Fibroblast of lung (primary cell): ENCODE data around the gene KIF26A. TPM values are rescaled to one million over a fixed set of nuclear protein-coding genes. Genes with fewer than 3 reads are reported as not detected.
"Not testable (repeated sequence)": the region's sequence is repeated elsewhere in the genome, so short reads cannot be mapped to it uniquely, and the experiment has no call there.

Experiments used
- DNase-seq, 2 donors: peaks; one replicate each; pipeline versions ENCODE4 v3.0.0 to v3.0.0-alpha.2; 2010; ENCODE audit warnings: low read depth in 2 of 2
- H2AFZ ChIP-seq: 2 replicates; pipeline ENCODE4 v1.5.1; 2012; ENCODE audit warnings: low read length, control low read depth, inconsistent platforms
- H3K27ac ChIP-seq: 2 replicates; pipeline ENCODE4 v1.5.1; 2011; ENCODE audit warnings: low read length, control low read depth; ENCODE audit not compliant: insufficient read depth
- H3K27me3 ChIP-seq: 2 replicates; pipeline ENCODE4 v1.5.1; 2011; ENCODE audit warnings: mild to moderate bottlenecking, low read length; ENCODE audit not compliant: control insufficient read depth, insufficient read depth
- H3K36me3 ChIP-seq: 2 replicates; pipeline ENCODE4 v1.5.1; 2011; ENCODE audit warnings: low read length; ENCODE audit not compliant: control insufficient read depth, insufficient read depth
- H3K4me1 ChIP-seq: 2 replicates; pipeline ENCODE4 v1.5.1; 2011; ENCODE audit warnings: low read length; ENCODE audit not compliant: control insufficient read depth, insufficient read depth; ENCODE audit errors: extremely low read depth
- H3K4me2 ChIP-seq: 2 replicates; pipeline ENCODE4 v1.5.1; 2011; ENCODE audit warnings: low read length, control low read depth; ENCODE audit not compliant: insufficient read depth; ENCODE audit errors: extremely low read depth
- H3K4me3 ChIP-seq, 4 experiments: fragments of 200-600 bp in 1 of 4; sonication (generic) in 1 of 4; replicated peaks in 1 of 4; 2 replicates each; pipeline ENCODE4 v1.5.1; 2011 to 2016; ENCODE audit warnings: low read length in 4 of 4, low read depth in 3 of 4, mild to moderate bottlenecking in 3 of 4, control low read depth in 2 of 4, inconsistent platforms in 1 of 4, mixed read lengths in 1 of 4; ENCODE audit not compliant: insufficient read depth in 1 of 4; ENCODE audit errors: control extremely low read depth in 1 of 4
- H3K79me2 ChIP-seq: 2 replicates; pipeline ENCODE4 v1.5.1; 2012; ENCODE audit warnings: mild to moderate bottlenecking, low read length, inconsistent platforms; ENCODE audit not compliant: control insufficient read depth, insufficient read depth
- H3K9ac ChIP-seq: 2 replicates; pipeline ENCODE4 v1.5.1; 2011; ENCODE audit warnings: mild to moderate bottlenecking, low read length, control low read depth; ENCODE audit not compliant: insufficient read depth
- H3K9me3 ChIP-seq: 2 replicates; pipeline ENCODE4 v1.5.1; 2012; ENCODE audit warnings: low read depth, low read length; ENCODE audit not compliant: control insufficient read depth, insufficient read depth
- H4K20me1 ChIP-seq: 2 replicates; pipeline ENCODE4 v1.5.1; 2011; ENCODE audit warnings: low read length; ENCODE audit not compliant: control insufficient read depth, insufficient read depth; ENCODE audit errors: extremely low read depth
- EZH2 ChIP-seq: IDR thresholded peaks from 2 replicates; pipeline ENCODE4 v1.5.1; 2012; ENCODE audit warnings: low read length, control low read depth, mild to moderate bottlenecking; ENCODE audit errors: missing control alignments
- polyA plus RNA-seq, 2 donors: library from polyadenylated mRNA; depleted of rRNA in 1 of 2; stranded (reverse) in 1 of 2; unstranded in 1 of 2; fragments of >200 nt; gene quantifications; 2 replicates each; pipeline ENCODE4 v1.2.1, GENCODE V29; 2011 to 2012; ENCODE audit warnings: missing spikeins in 1 of 2
- total RNA-seq: library from RNA; depleted of rRNA; stranded (reverse); fragments of >200 nt; gene quantifications from 2 replicates; pipeline ENCODE4 v1.2.1, GENCODE V29; 2014
- TF ChIP-seq, protein P1 (sequence below), 2 donors: IDR thresholded peaks in 1 of 2; conservative IDR thresholded peaks in 1 of 2; 1 replicate in 1 of 2; 2 replicates in 1 of 2; pipeline ENCODE4 v1.5.1; 2011 to 2012; ENCODE audit warnings: low read length in 2 of 2, control low read depth in 1 of 2, inconsistent platforms in 1 of 2, low read depth in 1 of 2, mild to moderate bottlenecking in 1 of 2

The KIF26A gene
- total and polyA plus RNA-seq, 2 donors (not counting 1 experiment from before 2014, with no cell fraction given), result 0.01 to 2.0 TPM

DNA sequence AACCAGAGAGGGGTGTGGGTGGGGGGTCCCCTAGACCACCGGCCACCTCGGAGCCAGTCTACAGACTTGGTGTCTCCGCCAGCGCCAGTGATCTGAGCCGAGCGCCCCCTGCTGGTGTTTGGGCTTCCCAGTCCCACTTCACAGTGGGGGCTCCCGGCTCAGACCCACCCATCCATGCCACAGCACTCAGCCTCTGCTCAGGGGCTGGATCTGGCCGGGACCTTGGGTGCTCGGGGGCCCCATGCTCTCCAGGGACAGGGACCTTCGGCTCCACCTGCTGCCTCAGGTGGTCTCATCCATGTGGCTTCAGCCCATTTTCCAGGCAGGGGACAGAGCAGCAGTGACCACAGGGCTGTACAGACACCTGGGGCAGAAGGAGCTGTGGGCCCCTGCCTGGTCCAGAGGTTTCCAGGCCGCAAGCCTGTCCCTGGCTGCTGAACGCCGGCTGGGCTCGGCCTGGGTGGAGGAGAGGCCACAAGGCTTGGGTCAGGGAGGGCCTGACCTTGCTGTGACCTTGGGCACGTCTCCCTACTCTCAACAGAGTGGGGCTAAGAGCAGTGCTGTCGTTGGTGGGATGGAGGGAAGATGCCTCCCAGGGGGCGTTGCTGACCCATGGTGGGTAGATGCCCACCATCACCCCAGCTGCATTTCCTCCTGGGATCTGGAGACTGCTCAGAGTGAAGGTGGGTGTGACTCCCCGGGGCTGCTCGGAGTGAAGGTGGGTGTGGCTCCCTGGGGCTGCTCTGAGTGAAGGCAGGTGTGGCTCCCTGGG, 86.3 kb downstream of the KIF26A start:
- H4K20me1 ChIP-seq, result no peaks in the 10 kb centered on the region
- no peaks in the 10 kb centered on the region for H3K27me3 ChIP-seq
- TF ChIP-seq, protein P1, sequence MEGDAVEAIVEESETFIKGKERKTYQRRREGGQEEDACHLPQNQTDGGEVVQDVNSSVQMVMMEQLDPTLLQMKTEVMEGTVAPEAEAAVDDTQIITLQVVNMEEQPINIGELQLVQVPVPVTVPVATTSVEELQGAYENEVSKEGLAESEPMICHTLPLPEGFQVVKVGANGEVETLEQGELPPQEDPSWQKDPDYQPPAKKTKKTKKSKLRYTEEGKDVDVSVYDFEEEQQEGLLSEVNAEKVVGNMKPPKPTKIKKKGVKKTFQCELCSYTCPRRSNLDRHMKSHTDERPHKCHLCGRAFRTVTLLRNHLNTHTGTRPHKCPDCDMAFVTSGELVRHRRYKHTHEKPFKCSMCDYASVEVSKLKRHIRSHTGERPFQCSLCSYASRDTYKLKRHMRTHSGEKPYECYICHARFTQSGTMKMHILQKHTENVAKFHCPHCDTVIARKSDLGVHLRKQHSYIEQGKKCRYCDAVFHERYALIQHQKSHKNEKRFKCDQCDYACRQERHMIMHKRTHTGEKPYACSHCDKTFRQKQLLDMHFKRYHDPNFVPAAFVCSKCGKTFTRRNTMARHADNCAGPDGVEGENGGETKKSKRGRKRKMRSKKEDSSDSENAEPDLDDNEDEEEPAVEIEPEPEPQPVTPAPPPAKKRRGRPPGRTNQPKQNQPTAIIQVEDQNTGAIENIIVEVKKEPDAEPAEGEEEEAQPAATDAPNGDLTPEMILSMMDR (conservative IDR thresholded peaks at IDR 0.05 in 1 of 2, IDR thresholded peaks at IDR 0.05 in 1 of 2; ENCODE audit: low read depth in 1 of 2, low read length in 2 of 2), result no peak
- no peak for TF ChIP-seq EZH2
- DNase-seq, result no peak
- no peak overlapping the region for H3K27ac ChIP-seq
- H3K4me3 ChIP-seq, result no peak overlapping the region
- no peak overlapping the region for H3K9ac ChIP-seq
- H3K36me3 ChIP-seq, result no peaks in the 10 kb centered on the region
- H2AFZ ChIP-seq, result no peak overlapping the region
- no peaks in the 10 kb centered on the region for H3K79me2 ChIP-seq
- no peak overlapping the region for H3K4me2 ChIP-seq
- H3K4me1 ChIP-seq, result no peaks in the 10 kb centered on the region
- no peaks in the 10 kb centered on the region for H3K9me3 ChIP-seq

DNA sequence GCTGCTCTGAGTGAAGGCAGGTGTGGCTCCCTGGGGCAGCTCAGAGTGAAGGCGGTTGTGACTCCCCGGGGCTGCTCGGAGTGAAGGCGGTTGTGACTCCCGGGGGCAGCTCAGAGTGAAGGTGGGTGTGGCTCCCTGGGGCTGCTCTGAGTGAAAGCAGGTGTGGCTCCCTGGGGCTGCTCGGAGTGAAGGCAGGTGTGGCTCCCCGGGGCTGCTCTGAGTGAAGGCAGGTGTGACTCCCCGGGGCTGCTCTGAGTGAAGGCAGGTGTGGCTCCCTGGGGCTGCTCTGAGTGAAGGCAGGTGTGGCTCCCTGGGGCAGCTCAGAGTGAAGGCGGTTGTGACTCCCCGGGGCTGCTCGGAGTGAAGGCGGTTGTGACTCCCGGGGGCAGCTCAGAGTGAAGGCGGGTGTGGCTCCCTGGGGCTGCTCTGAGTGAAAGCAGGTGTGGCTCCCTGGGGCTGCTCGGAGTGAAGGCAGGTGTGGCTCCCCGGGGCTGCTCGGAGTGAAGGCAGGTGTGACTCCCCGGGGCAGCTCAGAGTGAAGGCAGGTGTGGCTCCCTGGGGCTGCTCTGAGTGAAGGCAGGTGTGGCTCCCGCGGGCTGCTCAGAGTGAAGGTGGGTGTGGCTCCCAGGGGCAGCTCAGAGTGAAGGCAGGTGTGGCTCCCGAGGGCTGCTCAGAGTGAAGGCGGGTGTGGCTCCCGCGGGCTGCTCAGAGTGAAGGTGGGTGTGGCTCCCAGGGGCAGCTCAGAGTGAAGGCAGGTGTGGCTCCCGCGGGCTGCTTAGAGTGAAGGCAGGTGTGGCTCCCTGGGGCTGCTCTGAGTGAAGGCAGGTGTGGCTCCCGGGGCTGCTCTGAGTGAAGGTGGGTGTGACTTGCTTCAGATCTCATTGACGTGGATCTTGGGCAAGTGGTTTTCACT, 87.1 kb downstream of the KIF26A start:
- not testable (repeated sequence) for H3K9ac ChIP-seq, H3K4me1 ChIP-seq, H3K9me3 ChIP-seq, H3K79me2 ChIP-seq, H3K36me3 ChIP-seq, H3K27me3 ChIP-seq, H3K27ac ChIP-seq, DNase-seq, H3K4me2 ChIP-seq, H2AFZ ChIP-seq, H3K4me3 ChIP-seq, H4K20me1 ChIP-seq

- no peak overlapping the region for H3K4me3 ChIP-seq
- H3K9me3 ChIP-seq, result no peaks in the 10 kb centered on the region
- no peak overlapping the region for H3K4me2 ChIP-seq
Observed at GRCh38 chr14:104226421-104227383, 88.3 kb downstream of the KIF26A start.

More at GRCh38 chr14:104226421-104227383, 88.3 kb downstream of the KIF26A start:
- no peaks in the 10 kb centered on the region for H3K4me1 ChIP-seq
- no peak for DNase-seq
- H3K9ac ChIP-seq, result no peak overlapping the region
- H3K27ac ChIP-seq, result no peak overlapping the region
- TF ChIP-seq, protein P1 (conservative IDR thresholded peaks at IDR 0.05 in 1 of 2, IDR thresholded peaks at IDR 0.05 in 1 of 2; ENCODE audit: low read depth in 1 of 2, low read length in 2 of 2), result no peak
- no peak for TF ChIP-seq EZH2
- no peaks in the 10 kb centered on the region for H3K27me3 ChIP-seq
- no peaks in the 10 kb centered on the region for H4K20me1 ChIP-seq
- no peaks in the 10 kb centered on the region for H3K79me2 ChIP-seq
- no peak overlapping the region for H2AFZ ChIP-seq
- no peaks in the 10 kb centered on the region for H3K36me3 ChIP-seq
